K562 (cell line): ENCODE data around the gene VAMP8. TPM values are rescaled to one million over a fixed set of nuclear protein-coding genes. Genes with fewer than 3 reads are reported as not detected.

ENCODE experiments used
- CBX8 ChIP-seq: fragments of 200-600 bp; sonication (generic); IDR thresholded peaks from 2 replicates; pipeline ENCODE4 v1.6.1; 2012; ENCODE audit warnings: borderline replicate concordance, mixed run types, low read depth, mild to moderate bottlenecking, moderate library complexity, mixed read lengths, low read length, control low read depth, inconsistent platforms; ENCODE audit not compliant: poor library complexity, severe bottlenecking; ENCODE audit errors: extremely low read depth
- DLX4 ChIP-seq: fragments of 250-450 bp; sonication (Bioruptor Pico); IDR thresholded peaks from 2 replicates; pipeline ENCODE4 v1.6.1; 2021; ENCODE audit warnings: mild to moderate bottlenecking
- JUN ChIP-seq, 2 experiments: sonication (generic) in 1 of 2; formaldehyde crosslinking in 1 of 2; IDR thresholded peaks; 2 replicates each; pipeline versions ENCODE4 v1.6.1 to v1.8.0; 2012 to 2022; ENCODE audit warnings: borderline replicate concordance in 2 of 2, mild to moderate bottlenecking in 2 of 2, improper control_type of control experiment in 1 of 2, low read depth in 1 of 2, low read length in 1 of 2, missing genetic modification reagents in 1 of 2
- KDM5B ChIP-seq: fragments of 200-600 bp; sonication (generic); IDR thresholded peaks from 2 replicates; pipeline ENCODE4 v1.6.1; 2012; ENCODE audit warnings: low read depth, mild to moderate bottlenecking, moderate library complexity, low read length, control low read depth, inconsistent platforms; ENCODE audit not compliant: insufficient replicate concordance
- MAZ ChIP-seq, 2 experiments: fragments of 450-650 bp in 1 of 2; sonication (generic) in 1 of 2; formaldehyde crosslinking; IDR thresholded peaks in 1 of 2; conservative IDR thresholded peaks in 1 of 2; 2 replicates each; pipeline versions ENCODE4 v1.4.0 to v1.5.0; 2020; ENCODE audit warnings: mild to moderate bottlenecking in 1 of 2, missing genetic modification reagents in 1 of 2
- MXI1 ChIP-seq: IDR thresholded peaks from 2 replicates; pipeline ENCODE4 v1.6.1; 2011; ENCODE audit warnings: low read depth, mild to moderate bottlenecking, improper control_type of control experiment, low read length
- POLR2G ChIP-seq: fragments of 200-400 bp; formaldehyde crosslinking; IDR thresholded peaks from 2 replicates; pipeline ENCODE4 v1.6.1; 2017; ENCODE audit warnings: low read depth, mild to moderate bottlenecking, antibody characterized with exemption, low read length, moderate library complexity
- SRF ChIP-seq, 2 experiments: fragments of 250-450, 450-650 bp in 1 of 2; sonication (Bioruptor Pico) in 1 of 2; sonication (generic) in 1 of 2; formaldehyde crosslinking; IDR thresholded peaks; 2 replicates each; pipeline versions ENCODE4 v1.5.0 to v1.5.1; 2020 to 2022; ENCODE audit warnings: mild to moderate bottlenecking in 1 of 2, missing genetic modification reagents in 1 of 2
- SRSF7 ChIP-seq: fragments of 200-400 bp; formaldehyde crosslinking; optimal IDR thresholded peaks from 2 replicates; pipeline ENCODE3; 2017; ENCODE audit warnings: mild to moderate bottlenecking, low read depth, low read length
- TRIM25 ChIP-seq: fragments of 450-650 bp; IDR thresholded peaks from 2 replicates; pipeline ENCODE4 v1.7.0; 2016; ENCODE audit warnings: borderline replicate concordance
- ZNF175 ChIP-seq: fragments of 200-800 bp; sonication (Bioruptor generic); IDR thresholded peaks from 2 replicates; pipeline ENCODE4 v1.6.1; 2016; ENCODE audit warnings: low read depth, mild to moderate bottlenecking, missing genetic modification characterization, missing compliant biosample characterization
- ZNF436 ChIP-seq: fragments of 250-450, 450-650 bp; sonication (Bioruptor Pico); formaldehyde crosslinking; IDR thresholded peaks from 2 replicates; pipeline ENCODE4 v1.7.0; 2020; ENCODE audit warnings: mild to moderate bottlenecking
- polyA plus RNA-seq, 8 experiments: library from polyadenylated mRNA; depleted of rRNA in 4 of 8; stranded (reverse) in 5 of 8; unstranded in 3 of 8; fragments of >200 nt; fragmentation: Nextera tagmentation in 2 of 8; fragmentation: Illumina TruSeq in 1 of 8; extraction: Ambion mirVana in 2 of 8; extraction: Trizol in 1 of 8; gene quantifications; 2 replicates each; pipeline versions ENCODE4 v1.2.1 to v1.2.3, GENCODE V29; 2011 to 2014; ENCODE audit warnings: inconsistent platforms in 1 of 8, missing spikeins in 1 of 8
- total RNA-seq, 7 experiments: library from RNA; depleted of rRNA in 6 of 7; stranded (reverse); fragments of >200 nt in 6 of 7; fragmentation: Illumina TruSeq in 2 of 7; extraction: Trizol in 2 of 7; gene quantifications; 2 replicates each; pipeline versions ENCODE4 v1.2.1 to v1.2.3, GENCODE V29; 2011 to 2021; ENCODE audit warnings: low replicate concordance in 1 of 7
- TF ChIP-seq, protein P1 (sequence below): fragments of 250-450 bp; sonication (Bioruptor Pico); IDR thresholded peaks from 2 replicates; pipeline ENCODE4 v1.4.0; 2020; ENCODE audit warnings: mild to moderate bottlenecking, moderate library complexity, borderline replicate concordance
- TF ChIP-seq, protein P2 (sequence below): fragments of 450-650 bp; formaldehyde crosslinking; IDR thresholded peaks from 2 replicates; pipeline ENCODE4 v1.4.0; 2020; ENCODE audit warnings: mild to moderate bottlenecking, moderate library complexity
- TF ChIP-seq, protein P3 (sequence below): sonication (generic); formaldehyde crosslinking; IDR thresholded peaks from 2 replicates; pipeline ENCODE4 v1.8.1; 2023; ENCODE audit warnings: mild to moderate bottlenecking, missing genetic modification reagents

The VAMP8 gene
- total and polyA plus RNA-seq, 9 of the 15 experiments (the other 6 are each of a cell fraction or from before 2014, with no cell fraction given): 107 to 571 (median 248) TPM

- peak; percentile 55 for TF ChIP-seq KDM5B
- no peak for TF ChIP-seq MXI1
- no peak for TF ChIP-seq TRIM25
- TF ChIP-seq, protein P1, sequence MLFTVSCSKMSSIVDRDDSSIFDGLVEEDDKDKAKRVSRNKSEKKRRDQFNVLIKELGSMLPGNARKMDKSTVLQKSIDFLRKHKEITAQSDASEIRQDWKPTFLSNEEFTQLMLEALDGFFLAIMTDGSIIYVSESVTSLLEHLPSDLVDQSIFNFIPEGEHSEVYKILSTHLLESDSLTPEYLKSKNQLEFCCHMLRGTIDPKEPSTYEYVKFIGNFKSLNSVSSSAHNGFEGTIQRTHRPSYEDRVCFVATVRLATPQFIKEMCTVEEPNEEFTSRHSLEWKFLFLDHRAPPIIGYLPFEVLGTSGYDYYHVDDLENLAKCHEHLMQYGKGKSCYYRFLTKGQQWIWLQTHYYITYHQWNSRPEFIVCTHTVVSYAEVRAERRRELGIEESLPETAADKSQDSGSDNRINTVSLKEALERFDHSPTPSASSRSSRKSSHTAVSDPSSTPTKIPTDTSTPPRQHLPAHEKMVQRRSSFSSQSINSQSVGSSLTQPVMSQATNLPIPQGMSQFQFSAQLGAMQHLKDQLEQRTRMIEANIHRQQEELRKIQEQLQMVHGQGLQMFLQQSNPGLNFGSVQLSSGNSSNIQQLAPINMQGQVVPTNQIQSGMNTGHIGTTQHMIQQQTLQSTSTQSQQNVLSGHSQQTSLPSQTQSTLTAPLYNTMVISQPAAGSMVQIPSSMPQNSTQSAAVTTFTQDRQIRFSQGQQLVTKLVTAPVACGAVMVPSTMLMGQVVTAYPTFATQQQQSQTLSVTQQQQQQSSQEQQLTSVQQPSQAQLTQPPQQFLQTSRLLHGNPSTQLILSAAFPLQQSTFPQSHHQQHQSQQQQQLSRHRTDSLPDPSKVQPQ (CRISPR knock-in tag): no peak
- TF ChIP-seq SRF (CRISPR knock-in tag; IDR thresholded peaks at IDR 0.05): peak in 1 of 2 experiments; percentile 75; a peak in 1 of 4 replicates
- TF ChIP-seq POLR2G: peak; percentile 67
- TF ChIP-seq, protein P2, sequence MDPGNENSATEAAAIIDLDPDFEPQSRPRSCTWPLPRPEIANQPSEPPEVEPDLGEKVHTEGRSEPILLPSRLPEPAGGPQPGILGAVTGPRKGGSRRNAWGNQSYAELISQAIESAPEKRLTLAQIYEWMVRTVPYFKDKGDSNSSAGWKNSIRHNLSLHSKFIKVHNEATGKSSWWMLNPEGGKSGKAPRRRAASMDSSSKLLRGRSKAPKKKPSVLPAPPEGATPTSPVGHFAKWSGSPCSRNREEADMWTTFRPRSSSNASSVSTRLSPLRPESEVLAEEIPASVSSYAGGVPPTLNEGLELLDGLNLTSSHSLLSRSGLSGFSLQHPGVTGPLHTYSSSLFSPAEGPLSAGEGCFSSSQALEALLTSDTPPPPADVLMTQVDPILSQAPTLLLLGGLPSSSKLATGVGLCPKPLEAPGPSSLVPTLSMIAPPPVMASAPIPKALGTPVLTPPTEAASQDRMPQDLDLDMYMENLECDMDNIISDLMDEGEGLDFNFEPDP (CRISPR knock-in tag): no peak
- no peak for TF ChIP-seq ZNF175
- TF ChIP-seq ZNF436 (CRISPR knock-in tag): no peak
- TF ChIP-seq SRSF7: no peak
- no peak for TF ChIP-seq JUN (IDR thresholded peaks at IDR 0.05; ENCODE audit: borderline replicate concordance, low read depth, low read length)
- TF ChIP-seq JUN (CRISPR knock-in tag; IDR thresholded peaks at IDR 0.05; ENCODE audit: borderline replicate concordance): no peak
- TF ChIP-seq, protein P3, sequence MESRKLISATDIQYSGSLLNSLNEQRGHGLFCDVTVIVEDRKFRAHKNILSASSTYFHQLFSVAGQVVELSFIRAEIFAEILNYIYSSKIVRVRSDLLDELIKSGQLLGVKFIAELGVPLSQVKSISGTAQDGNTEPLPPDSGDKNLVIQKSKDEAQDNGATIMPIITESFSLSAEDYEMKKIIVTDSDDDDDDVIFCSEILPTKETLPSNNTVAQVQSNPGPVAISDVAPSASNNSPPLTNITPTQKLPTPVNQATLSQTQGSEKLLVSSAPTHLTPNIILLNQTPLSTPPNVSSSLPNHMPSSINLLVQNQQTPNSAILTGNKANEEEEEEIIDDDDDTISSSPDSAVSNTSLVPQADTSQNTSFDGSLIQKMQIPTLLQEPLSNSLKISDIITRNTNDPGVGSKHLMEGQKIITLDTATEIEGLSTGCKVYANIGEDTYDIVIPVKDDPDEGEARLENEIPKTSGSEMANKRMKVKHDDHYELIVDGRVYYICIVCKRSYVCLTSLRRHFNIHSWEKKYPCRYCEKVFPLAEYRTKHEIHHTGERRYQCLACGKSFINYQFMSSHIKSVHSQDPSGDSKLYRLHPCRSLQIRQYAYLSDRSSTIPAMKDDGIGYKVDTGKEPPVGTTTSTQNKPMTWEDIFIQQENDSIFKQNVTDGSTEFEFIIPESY: no peak
- no peak for TF ChIP-seq CBX8
- peak; percentile 17 to 64; a peak in 2 of 4 replicates for TF ChIP-seq MAZ (CRISPR knock-in tag; conservative IDR thresholded peaks at IDR 0.05 in 1 of 2, IDR thresholded peaks at IDR 0.05 in 1 of 2)
- no peak for TF ChIP-seq DLX4 (CRISPR knock-in tag)
Observed at GRCh38 chr2:85577386-85578242, at the start of gene VAMP8 (continued).
